Thyroid gland (tissue), 4 donors: ENCODE data around the gene WDR64. TPM values are rescaled to one million over a fixed set of nuclear protein-coding genes. Genes with fewer than 3 reads are reported as not detected.

Experiments
- DNase-seq, 2 donors: peaks; one replicate each; pipeline ENCODE4 v3.0.0-alpha.2; 2019
- H3K27ac ChIP-seq, 3 donors: fragments of 200-600 bp; sonication (generic); 1 replicate in 2 of 3; 2 replicates in 1 of 3; pipeline ENCODE4 v1.5.1; 2016 to 2019; ENCODE audit warnings: mild to moderate bottlenecking in 1 of 3, moderate library complexity in 1 of 3
- H3K27me3 ChIP-seq: fragments of 200-600 bp; sonication (generic); one replicate; pipeline ENCODE4 v1.5.1; 2019
- H3K36me3 ChIP-seq, 2 donors: fragments of 200-600 bp; sonication (generic); one replicate each; pipeline ENCODE4 v1.5.1; 2016 to 2019
- H3K4me1 ChIP-seq, 2 donors: fragments of 200-600 bp; sonication (generic); one replicate each; pipeline ENCODE4 v1.5.1; 2017 to 2019
- H3K4me3 ChIP-seq, 3 donors: fragments of 200-600 bp; sonication (generic); replicated peaks in 1 of 3; 1 replicate in 2 of 3; 2 replicates in 1 of 3; pipeline ENCODE4 v1.5.1; 2016; ENCODE audit warnings: mild to moderate bottlenecking in 1 of 3
- H3K9me3 ChIP-seq: fragments of 200-600 bp; sonication (generic); one replicate; pipeline ENCODE4 v1.5.1; 2017
- CTCF ChIP-seq, 6 experiments: fragments of 200-600 bp in 3 of 6; fragments of 450-650 bp in 3 of 6; sonication (generic) in 3 of 6; IDR thresholded peaks; one replicate each; pipeline ENCODE4 v1.5.1; 2016 to 2019; ENCODE audit warnings: antibody characterized with exemption in 6 of 6, mild to moderate bottlenecking in 2 of 6, inconsistent platforms in 1 of 6, moderate library complexity in 1 of 6
- POLR2A ChIP-seq, 2 donors: fragments of 450-650 bp; IDR thresholded peaks; one replicate each; pipeline ENCODE4 v1.6.1; 2017; ENCODE audit warnings: antibody characterized with exemption in 2 of 2, mild to moderate bottlenecking in 2 of 2, moderate library complexity in 1 of 2
- WGBS, 2 donors: methylation state at CpG; one replicate each; pipeline ENCODE4 v1.1.5; 2017; 5-methylcytosine and 5-hydroxymethylcytosine counted together
- intact Hi-C: fragments of 100-400 bp; cut with DNase I; formaldehyde crosslinking; loops from one replicate; pipeline ENCODE4 v1.15.1; 2023
- total RNA-seq, 4 donors: library from RNA; depleted of rRNA; stranded (reverse); fragments of >200 nt; gene quantifications; one replicate each; pipeline ENCODE4 v1.2.3, GENCODE V29; 2016

WDR64 gene
- total RNA-seq, 4 donors from 2014 or later = not detected

GRCh38 chr1:241711326-241711725 lies 59.2 kb downstream of the WDR64 start:
- no peak for TF ChIP-seq POLR2A (IDR thresholded peaks at IDR 0.05)
- no peak for TF ChIP-seq CTCF (IDR thresholded peaks at IDR 0.05)
- DNase-seq = no peak
- Histone ChIP-seq H3K4me1 (no peaks in the 10 kb centered on the region), H3K36me3 (no peaks in the 10 kb centered on the region), H3K9me3 (no peaks in the 10 kb centered on the region), H3K27ac (no peak overlapping the region), H3K4me3 (no peak overlapping the region), H3K27me3 (no peaks in the 10 kb centered on the region)
- 92% methylated on average over 6 of the region's 6 CpGs for WGBS, 2 donors
- intact Hi-C loops = no loop called here

GRCh38 chr1:241713316-241713715 lies 61.2 kb downstream of the WDR64 start:
- no peaks in the 10 kb centered on the region for H3K27me3 ChIP-seq
- no peaks in the 10 kb centered on the region for H3K4me1 ChIP-seq
- no peaks in the 10 kb centered on the region for H3K36me3 ChIP-seq
- no peak overlapping the region for H3K4me3 ChIP-seq
- no peak for DNase-seq
- H3K9me3 ChIP-seq = no peaks in the 10 kb centered on the region
- H3K27ac ChIP-seq = no peak overlapping the region
- WGBS, 2 donors = 48 to 58% methylated on average over 2 of the region's 2 CpGs
- intact Hi-C loops = no loop called here
- TF ChIP-seq POLR2A (IDR thresholded peaks at IDR 0.05) (no peak), CTCF (IDR thresholded peaks at IDR 0.05) (no peak)

DNA sequence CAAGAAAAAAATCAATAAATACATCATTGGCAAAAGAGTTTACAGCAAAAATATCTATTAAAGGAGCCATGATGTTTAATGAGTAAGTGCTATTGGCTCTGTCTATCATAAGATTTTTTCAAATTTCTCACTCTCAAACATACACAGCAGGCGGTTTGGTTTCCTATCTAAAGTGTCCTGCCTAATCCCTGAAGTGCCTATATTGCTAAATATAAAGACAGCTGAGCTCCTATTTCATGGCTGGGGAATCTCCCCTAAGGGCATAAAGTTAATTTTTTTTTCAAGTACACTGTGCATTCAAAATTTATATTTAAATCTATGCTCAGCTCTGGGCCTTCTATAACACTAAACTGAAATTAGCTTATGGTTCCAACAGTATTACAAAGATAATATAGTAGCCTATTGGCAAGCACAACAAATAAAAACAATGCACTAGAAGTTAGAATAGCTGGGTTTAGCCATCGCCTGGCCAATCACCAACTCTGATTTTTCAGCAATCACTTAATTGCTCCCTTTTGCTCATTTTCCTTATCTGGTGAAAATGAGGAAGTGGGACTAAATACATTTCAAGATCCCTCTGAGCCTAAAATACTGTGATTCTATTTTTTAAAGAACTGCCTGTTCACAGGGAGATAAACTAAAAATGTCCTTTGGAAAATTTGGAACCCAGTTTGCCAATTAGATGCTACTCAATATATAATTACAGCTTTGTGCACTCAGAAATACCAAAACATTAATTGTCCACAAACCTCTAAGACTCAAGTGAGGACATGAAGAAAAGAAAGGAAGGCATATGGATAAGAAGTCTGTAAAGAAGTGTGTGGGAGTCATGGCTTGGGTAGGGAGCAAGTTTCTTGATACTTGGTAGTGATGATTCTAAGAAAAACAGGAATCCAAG lies 62.5 kb downstream of the WDR64 start:
- no peaks in the 10 kb centered on the region for H3K36me3 ChIP-seq

DNA sequence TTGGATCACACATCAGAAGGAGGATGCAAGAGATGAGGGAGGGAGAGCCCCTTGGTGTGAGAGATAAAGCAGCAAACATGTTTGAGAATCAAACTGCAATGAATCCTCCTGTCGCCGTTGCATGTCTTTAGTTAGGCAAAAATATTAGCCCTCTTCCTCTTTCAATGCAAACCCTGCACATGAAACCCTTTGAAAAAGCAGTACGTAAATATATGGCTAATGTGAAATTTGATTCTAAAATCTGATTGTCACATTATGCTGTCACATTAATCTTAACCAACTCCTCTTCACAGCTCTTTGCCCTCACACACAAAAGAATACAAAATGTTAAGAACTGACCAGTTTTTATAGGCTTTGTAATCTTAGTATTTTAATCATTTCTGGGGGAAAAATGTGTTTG lies 63.4 kb downstream of the WDR64 start:
- no peaks in the 10 kb centered on the region for H3K36me3 ChIP-seq

More for the DNA sequence above, 62.5 kb downstream of the WDR64 start:
- intact Hi-C loops = no loop called here
- no peak overlapping the region for H3K27ac ChIP-seq
- WGBS, 2 donors = 66 to 82% methylated on average over 2 of the region's 2 CpGs
- H3K4me3 ChIP-seq = no peak overlapping the region
- H3K27me3 ChIP-seq = no peaks in the 10 kb centered on the region
- no peak for TF ChIP-seq CTCF (IDR thresholded peaks at IDR 0.05)
- TF ChIP-seq POLR2A (IDR thresholded peaks at IDR 0.05) = no peak
- H3K9me3 ChIP-seq = no peaks in the 10 kb centered on the region
- DNase-seq = no peak
- H3K4me1 ChIP-seq = no peaks in the 10 kb centered on the region

More for the DNA sequence above, 63.4 kb downstream of the WDR64 start:
- intact Hi-C loops = no loop called here
- no peak for DNase-seq
- no peaks in the 10 kb centered on the region for H3K27me3 ChIP-seq
- H3K4me1 ChIP-seq = no peaks in the 10 kb centered on the region
- no peaks in the 10 kb centered on the region for H3K9me3 ChIP-seq
- TF ChIP-seq CTCF (IDR thresholded peaks at IDR 0.05) (no peak), POLR2A (IDR thresholded peaks at IDR 0.05) (no peak)
- no peak overlapping the region for H3K27ac ChIP-seq
- WGBS, 2 donors = 78 to 84% methylated on average over 3 of the region's 3 CpGs
- H3K4me3 ChIP-seq = no peak overlapping the region
